ENCODE data around the gene GNAQ.
A peak's percentile ranks its signal among the peaks of the same experiment; 100 is the strongest.

The GNAQ gene

DNA sequence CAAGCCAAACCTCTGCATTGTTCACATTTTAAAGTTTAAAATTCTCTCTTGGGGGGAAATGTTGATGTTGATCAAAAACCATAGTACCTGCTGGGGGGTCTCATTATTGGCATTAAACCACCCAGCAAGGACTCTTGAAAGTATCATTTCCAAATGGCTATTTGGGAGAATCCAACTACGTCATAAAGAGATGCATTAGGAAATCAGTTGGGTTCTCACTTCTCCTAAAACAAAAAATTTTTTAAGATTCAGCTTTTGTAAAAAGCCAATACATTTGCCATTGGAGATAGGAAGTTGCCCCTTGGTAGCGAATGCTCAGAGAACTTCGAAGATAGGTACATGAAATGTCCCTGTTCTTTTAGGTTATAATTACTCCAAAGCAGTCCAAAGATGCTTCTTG lies 96.4 kb downstream of the GNAQ start:
- no peak overlapping the region for H3K4me3 ChIP-seq (replicated peaks; ENCODE audit: low read depth, low read length)
- DNase-seq (ENCODE audit: extremely low read depth, low read depth), result no peak
- TF ChIP-seq, protein P1, sequence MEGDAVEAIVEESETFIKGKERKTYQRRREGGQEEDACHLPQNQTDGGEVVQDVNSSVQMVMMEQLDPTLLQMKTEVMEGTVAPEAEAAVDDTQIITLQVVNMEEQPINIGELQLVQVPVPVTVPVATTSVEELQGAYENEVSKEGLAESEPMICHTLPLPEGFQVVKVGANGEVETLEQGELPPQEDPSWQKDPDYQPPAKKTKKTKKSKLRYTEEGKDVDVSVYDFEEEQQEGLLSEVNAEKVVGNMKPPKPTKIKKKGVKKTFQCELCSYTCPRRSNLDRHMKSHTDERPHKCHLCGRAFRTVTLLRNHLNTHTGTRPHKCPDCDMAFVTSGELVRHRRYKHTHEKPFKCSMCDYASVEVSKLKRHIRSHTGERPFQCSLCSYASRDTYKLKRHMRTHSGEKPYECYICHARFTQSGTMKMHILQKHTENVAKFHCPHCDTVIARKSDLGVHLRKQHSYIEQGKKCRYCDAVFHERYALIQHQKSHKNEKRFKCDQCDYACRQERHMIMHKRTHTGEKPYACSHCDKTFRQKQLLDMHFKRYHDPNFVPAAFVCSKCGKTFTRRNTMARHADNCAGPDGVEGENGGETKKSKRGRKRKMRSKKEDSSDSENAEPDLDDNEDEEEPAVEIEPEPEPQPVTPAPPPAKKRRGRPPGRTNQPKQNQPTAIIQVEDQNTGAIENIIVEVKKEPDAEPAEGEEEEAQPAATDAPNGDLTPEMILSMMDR (IDR thresholded peaks at IDR 0.05; ENCODE audit: low read depth, low read length, missing control alignments), result no peak

DNA sequence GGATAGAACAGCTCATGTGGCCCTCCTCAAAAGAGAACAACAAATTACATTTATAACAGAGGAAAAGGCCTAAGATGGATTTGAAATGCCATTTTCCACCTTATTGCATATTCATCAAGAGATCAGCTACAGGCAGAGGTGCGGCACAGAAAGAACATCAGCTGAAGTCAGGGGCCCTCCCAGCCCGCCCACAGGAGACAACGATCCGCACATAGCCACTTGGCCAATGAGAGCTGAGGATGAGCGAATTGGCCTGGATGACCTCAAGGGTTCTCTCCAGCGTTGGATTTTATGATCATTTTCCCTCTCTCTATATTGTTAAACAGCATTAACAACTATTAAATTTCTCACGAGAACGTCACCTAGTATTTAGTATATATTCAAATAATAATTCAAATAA lies 97.6 kb downstream of the GNAQ start:
- DNase-seq (ENCODE audit: extremely low read depth, low read depth), result no peak
- no peak overlapping the region for H3K4me3 ChIP-seq (replicated peaks; ENCODE audit: low read depth, low read length)
- TF ChIP-seq, protein P1 (IDR thresholded peaks at IDR 0.05; ENCODE audit: low read depth, low read length, missing control alignments), result no peak

DNA sequence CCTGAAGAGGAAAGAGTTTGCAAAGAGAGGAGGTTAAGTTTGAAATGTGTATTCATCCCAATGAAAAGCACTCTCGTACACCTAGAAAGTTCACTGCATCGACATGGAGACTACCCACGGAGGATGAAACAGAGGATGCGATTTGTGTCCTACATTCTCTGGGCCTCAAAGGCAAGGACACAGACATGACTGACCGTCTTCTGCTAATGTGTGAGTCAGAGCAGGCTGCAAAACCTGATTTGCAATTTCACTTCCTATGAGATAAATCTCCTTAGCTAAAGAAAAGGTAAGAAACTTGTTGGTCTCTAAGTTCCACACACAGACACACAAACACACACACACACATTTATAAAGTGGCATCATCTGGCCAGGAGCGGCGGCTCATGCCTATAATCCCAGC lies 98.6 kb downstream of the GNAQ start:
- TF ChIP-seq, protein P1 (IDR thresholded peaks at IDR 0.05; ENCODE audit: low read depth, low read length, missing control alignments), result no peak
- no peak for DNase-seq (ENCODE audit: extremely low read depth, low read depth)

DNA sequence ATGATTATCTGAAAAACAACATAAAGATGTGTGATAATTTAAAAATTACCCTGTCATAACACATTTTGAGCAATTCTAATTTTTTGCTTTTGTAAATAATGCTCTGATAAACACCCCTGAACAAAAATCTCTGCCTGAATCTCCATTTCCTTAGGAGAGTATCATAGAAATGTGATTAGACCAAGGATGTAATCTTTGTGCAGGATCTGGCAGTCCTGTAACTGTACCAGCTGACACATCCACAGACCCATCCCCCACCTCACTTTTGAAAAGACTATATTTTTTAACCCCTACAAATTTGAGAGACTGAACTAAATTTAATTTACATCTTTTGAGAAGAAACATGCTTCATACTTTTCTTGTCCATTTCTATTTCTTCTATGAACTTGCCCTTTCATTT lies 101.7 kb downstream of the GNAQ start:
- H3K4me3 ChIP-seq (replicated peaks; ENCODE audit: low read depth, low read length), result no peak overlapping the region
- DNase-seq (ENCODE audit: extremely low read depth, low read depth), result no peak
- TF ChIP-seq, protein P1 (IDR thresholded peaks at IDR 0.05; ENCODE audit: low read depth, low read length, missing control alignments), result no peak

More for the DNA sequence above, 98.6 kb downstream of the GNAQ start:
- H3K4me3 ChIP-seq (replicated peaks; ENCODE audit: low read depth, low read length), result no peak overlapping the region

DNA sequence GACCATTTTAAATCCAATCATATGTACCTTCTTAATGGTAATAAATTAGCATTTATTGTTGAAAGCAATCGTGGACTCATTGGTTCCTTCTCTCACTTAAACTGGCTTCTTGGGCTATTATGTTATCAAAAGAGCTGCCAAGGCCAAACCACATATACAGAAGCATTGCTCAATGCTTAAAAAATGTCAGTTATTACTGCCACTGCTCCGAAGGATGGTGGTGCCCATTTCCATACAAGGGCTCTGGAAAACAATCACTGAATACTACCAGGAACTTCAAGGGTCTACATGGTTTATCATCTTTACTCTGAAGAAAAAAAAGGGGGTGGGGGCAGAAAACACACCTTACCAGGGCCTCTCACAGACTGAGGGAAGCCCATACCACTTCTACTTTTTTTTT lies 104.3 kb downstream of the GNAQ start:
- DNase-seq (ENCODE audit: extremely low read depth, low read depth), result no peak
- TF ChIP-seq, protein P1 (IDR thresholded peaks at IDR 0.05; ENCODE audit: low read depth, low read length, missing control alignments), result no peak
- no peak overlapping the region for H3K4me3 ChIP-seq (replicated peaks; ENCODE audit: low read depth, low read length)

DNA sequence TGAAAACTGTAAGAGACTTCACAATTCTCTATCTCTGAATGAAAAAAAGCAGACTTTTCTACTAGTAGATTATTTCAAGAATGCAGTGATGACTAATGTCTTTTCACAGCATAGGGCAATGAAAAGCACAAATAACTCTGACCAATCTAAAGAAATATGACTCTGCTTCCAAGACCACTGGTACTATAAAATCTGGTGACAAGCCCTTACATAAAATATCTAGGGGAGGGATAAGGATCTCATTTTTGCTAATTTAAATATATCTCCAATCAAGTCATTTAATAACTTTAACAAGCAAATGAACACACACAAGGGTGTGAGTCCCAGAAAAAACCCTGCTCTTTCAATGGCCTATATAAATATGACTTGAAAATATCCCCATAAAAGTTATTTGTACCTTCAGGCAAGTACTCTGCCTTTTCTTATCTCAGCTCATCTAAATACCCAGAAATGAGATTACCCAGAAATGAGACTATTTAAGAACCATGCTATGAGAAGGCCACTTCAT lies 105.2 kb downstream of the GNAQ start:
- TF ChIP-seq, protein P1 (IDR thresholded peaks at IDR 0.05; ENCODE audit: low read depth, low read length, missing control alignments), result no peak
- peak; percentile 22 for DNase-seq (ENCODE audit: extremely low read depth, low read depth)

DNA sequence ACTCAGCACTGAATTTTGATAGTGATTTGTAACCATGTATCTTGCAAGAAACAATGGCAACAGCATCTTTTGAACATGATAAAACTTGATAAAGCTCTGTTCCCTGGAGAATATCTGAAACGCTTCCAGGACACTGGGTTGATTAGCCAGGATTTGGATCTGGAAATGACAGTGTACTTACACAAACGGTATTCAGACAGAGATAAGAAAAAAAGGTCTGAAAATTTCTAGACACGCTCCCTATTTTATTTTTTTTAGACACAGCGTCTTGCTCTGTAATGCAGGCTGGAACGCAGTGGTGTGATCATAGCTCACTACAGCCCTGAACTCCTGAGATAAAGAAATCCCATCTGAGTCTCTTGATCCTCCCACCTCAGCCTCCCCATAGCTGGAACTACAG lies 109.0 kb downstream of the GNAQ start:
- no peak overlapping the region for H3K4me3 ChIP-seq (replicated peaks; ENCODE audit: low read depth, low read length)
- DNase-seq (ENCODE audit: extremely low read depth, low read depth), result no peak
- TF ChIP-seq, protein P1 (IDR thresholded peaks at IDR 0.05; ENCODE audit: low read depth, low read length, missing control alignments), result no peak

More for the DNA sequence above, 105.2 kb downstream of the GNAQ start:
- no peak overlapping the region for H3K4me3 ChIP-seq (replicated peaks; ENCODE audit: low read depth, low read length)
